OCI-LY7 (cell line): ENCODE data around the gene C7orf25. TPM values are rescaled to one million over a fixed set of nuclear protein-coding genes. Genes with fewer than 3 reads are reported as not detected.

ENCODE experiments used
- BruUV-seq: library from RNA; stranded (reverse); fragments of 400-500 nt; replicated peaks from 2 replicates; lab custom pipeline; 2021; lab: Mats Ljungman, UMichigan
- CTCF ChIA-PET: fragments of 300-600 bp; sonication (Branson Sonifier 250); formaldehyde crosslinking; loops from one replicate; lab custom pipeline; 2022; ENCODE audit warnings: antibody characterized with exemption; ENCODE audit not compliant: unreplicated experiment; lab: Charles Lee
- POLR2A ChIA-PET: fragments of 300-600 bp; sonication (Branson Sonifier 250); formaldehyde crosslinking; loops from one replicate; lab custom pipeline; 2022; ENCODE audit warnings: antibody characterized with exemption; lab: Charles Lee
- DNase-seq: peaks from one replicate; pipeline ENCODE4 v3.0.0-alpha.2; 2015; ENCODE audit warnings: low spot score
- H2AFZ ChIP-seq: fragments of 200-600 bp; sonication (generic), shearing (Covaris generic); 2 replicates; pipeline ENCODE4 v1.6.1; 2014; ENCODE audit warnings: mild to moderate bottlenecking, antibody characterized with exemption, low read length, moderate library complexity
- H3K27ac ChIP-seq: fragments of 200-600 bp; sonication (generic); 2 replicates; pipeline ENCODE4 v1.5.1; 2014; ENCODE audit warnings: mixed run types, low read depth, mild to moderate bottlenecking, moderate library complexity, low read length, inconsistent platforms; ENCODE audit not compliant: poor library complexity, severe bottlenecking
- H3K36me3 ChIP-seq: fragments of 200-600 bp; sonication (generic); 2 replicates; pipeline ENCODE4 v1.6.1; 2014; ENCODE audit warnings: mild to moderate bottlenecking, antibody characterized with exemption, low read length, moderate library complexity, mixed read lengths; ENCODE audit not compliant: insufficient read depth
- H3K4me1 ChIP-seq: fragments of 200-600 bp; sonication (generic); 2 replicates; pipeline ENCODE4 v1.5.1; 2014; ENCODE audit warnings: mild to moderate bottlenecking, low read length; ENCODE audit not compliant: insufficient read depth, poor library complexity, severe bottlenecking
- H3K4me2 ChIP-seq: fragments of 200-600 bp; sonication (generic); 2 replicates; pipeline ENCODE4 v1.6.1; 2014; ENCODE audit warnings: mild to moderate bottlenecking, low read length
- H3K4me3 ChIP-seq: fragments of 200-600 bp; sonication (generic); 2 replicates; pipeline ENCODE4 v1.5.1; 2014; ENCODE audit warnings: mild to moderate bottlenecking, low read depth, low read length; ENCODE audit not compliant: poor library complexity, severe bottlenecking
- H3K79me2 ChIP-seq: fragments of 200-600 bp; sonication (generic); 2 replicates; pipeline ENCODE4 v1.6.1; 2016; ENCODE audit warnings: low read depth, mild to moderate bottlenecking, low read length, moderate library complexity, mixed read lengths; ENCODE audit not compliant: insufficient read depth
- H3K9me2 ChIP-seq: fragments of 200-600 bp; sonication (generic); 2 replicates; pipeline ENCODE4 v1.6.1; 2016; ENCODE audit warnings: mild to moderate bottlenecking, low read length, mixed read lengths; ENCODE audit not compliant: insufficient read depth
- H3K9me3 ChIP-seq: fragments of 200-600 bp; sonication (generic); 2 replicates; pipeline ENCODE4 v1.6.1; 2014; ENCODE audit warnings: mild to moderate bottlenecking, mixed run types, low read length, mixed read lengths
- H4K20me1 ChIP-seq: fragments of 200-600 bp; sonication (generic); 2 replicates; pipeline ENCODE4 v1.6.1; 2014; ENCODE audit warnings: mild to moderate bottlenecking, antibody characterized with exemption, low read length, moderate library complexity, mixed read lengths; ENCODE audit not compliant: insufficient read depth
- EZH2phosphoT487 ChIP-seq: fragments of 200-600 bp; sonication (generic); IDR thresholded peaks from 2 replicates; pipeline ENCODE4 v1.6.1; 2018; ENCODE audit warnings: low read depth, borderline replicate concordance, mild to moderate bottlenecking, mixed run types, antibody characterized with exemption, low read length, moderate library complexity, mixed read lengths
- intact Hi-C: fragments of 100-400 bp; cut with micrococcal nuclease; formaldehyde crosslinking; loops from one replicate; pipeline ENCODE4 v1.10.0; 2022; ENCODE audit not compliant: unreplicated experiment
- total RNA-seq, 2 experiments: library from RNA; depleted of rRNA in 1 of 2; stranded (reverse); fragments of >200 nt in 1 of 2; shearing (Covaris generic) in 1 of 2; gene quantifications; 2 replicates each; pipeline ENCODE4 v1.2.3, GENCODE V29; 2014 to 2022
- TF ChIP-seq, protein P1 (sequence below): fragments of 200-600 bp; sonication (generic); conservative IDR thresholded peaks from 2 replicates; pipeline ENCODE4 v1.5.1; 2014; ENCODE audit warnings: mild to moderate bottlenecking, antibody characterized with exemption, low read length, moderate library complexity, mixed read lengths

C7orf25 gene
- total RNA-seq, 2 experiments from 2014 or later: 6.0 to 9.1 TPM

- H3K9me3 ChIP-seq: no peaks in the 10 kb centered on the region
- no peaks in the 10 kb centered on the region for H3K9me2 ChIP-seq
- no peak for TF ChIP-seq EZH2phosphoT487
- TF ChIP-seq, protein P1, sequence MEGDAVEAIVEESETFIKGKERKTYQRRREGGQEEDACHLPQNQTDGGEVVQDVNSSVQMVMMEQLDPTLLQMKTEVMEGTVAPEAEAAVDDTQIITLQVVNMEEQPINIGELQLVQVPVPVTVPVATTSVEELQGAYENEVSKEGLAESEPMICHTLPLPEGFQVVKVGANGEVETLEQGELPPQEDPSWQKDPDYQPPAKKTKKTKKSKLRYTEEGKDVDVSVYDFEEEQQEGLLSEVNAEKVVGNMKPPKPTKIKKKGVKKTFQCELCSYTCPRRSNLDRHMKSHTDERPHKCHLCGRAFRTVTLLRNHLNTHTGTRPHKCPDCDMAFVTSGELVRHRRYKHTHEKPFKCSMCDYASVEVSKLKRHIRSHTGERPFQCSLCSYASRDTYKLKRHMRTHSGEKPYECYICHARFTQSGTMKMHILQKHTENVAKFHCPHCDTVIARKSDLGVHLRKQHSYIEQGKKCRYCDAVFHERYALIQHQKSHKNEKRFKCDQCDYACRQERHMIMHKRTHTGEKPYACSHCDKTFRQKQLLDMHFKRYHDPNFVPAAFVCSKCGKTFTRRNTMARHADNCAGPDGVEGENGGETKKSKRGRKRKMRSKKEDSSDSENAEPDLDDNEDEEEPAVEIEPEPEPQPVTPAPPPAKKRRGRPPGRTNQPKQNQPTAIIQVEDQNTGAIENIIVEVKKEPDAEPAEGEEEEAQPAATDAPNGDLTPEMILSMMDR: no peak
- DNase-seq: no peak
- H3K27ac ChIP-seq: no peak overlapping the region
- H4K20me1 ChIP-seq: no peaks in the 10 kb centered on the region
- intact Hi-C loops: no loop called here
- POLR2A ChIA-PET: no interaction called here
- H3K4me2 ChIP-seq: no peak overlapping the region
- no peaks in the 10 kb centered on the region for H3K79me2 ChIP-seq
- no TSS peak for BruUV-seq
- H3K4me1 ChIP-seq: peaks cover 20% of the 10 kb centered on the region
- no peak overlapping the region for H3K4me3 ChIP-seq
- H2AFZ ChIP-seq: no peak overlapping the region
- CTCF ChIA-PET: no interaction called here
- no peaks in the 10 kb centered on the region for H3K36me3 ChIP-seq
Observed at GRCh38 chr7:42947521-42947920, 35.7 kb upstream of the C7orf25 start.

DNA sequence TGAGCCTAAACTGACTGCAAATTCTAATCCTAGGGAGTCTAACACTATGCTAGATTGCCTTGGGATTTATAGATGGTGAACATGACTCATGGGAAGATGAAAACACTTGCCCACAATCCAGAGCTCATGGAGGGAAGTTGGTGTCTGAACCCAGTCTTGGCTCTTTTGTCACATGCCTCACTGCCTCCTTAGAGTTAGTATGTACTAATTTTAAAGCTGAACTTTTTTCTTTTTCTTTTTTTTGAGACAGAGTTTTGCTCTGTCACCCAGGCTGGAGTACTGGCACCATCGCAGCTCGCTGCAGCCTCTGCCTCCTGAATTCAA is 34.7 kb upstream of the C7orf25 start:
- Histone ChIP-seq H3K79me2 (no peaks in the 10 kb centered on the region), H3K4me3 (no peak overlapping the region), H3K9me2 (no peaks in the 10 kb centered on the region), H4K20me1 (no peaks in the 10 kb centered on the region), H3K4me1 (peaks cover 23% of the 10 kb centered on the region), H3K4me2 (peak overlapping the region; percentile 58; the same call in 1 of the 2 replicates), H3K27ac (peak overlapping the region; percentile 28), H3K36me3 (no peaks in the 10 kb centered on the region), H2AFZ (peak overlapping the region; percentile 90; the same call in 1 of the 2 replicates), H3K9me3 (no peaks in the 10 kb centered on the region)
- TF ChIP-seq, protein P1: no peak
- no peak for TF ChIP-seq EZH2phosphoT487
- ChIA-PET POLR2A (interaction anchor here (1.5 kb wide), 1 partner anchor 15 kb away, joined by 6 read pairs; no protein-coding TSS in a partner anchor), CTCF (no interaction called here)
- no peak for DNase-seq
- no TSS peak for BruUV-seq
- intact Hi-C loops: no loop called here

GRCh38 chr7:42945821-42946626 is 34.2 kb upstream of the C7orf25 start:
- intact Hi-C loops: no loop called here
- H3K4me3 ChIP-seq: peak overlapping the region; percentile 24

More at GRCh38 chr7:42945821-42946626, 34.2 kb upstream of the C7orf25 start:
- TF ChIP-seq EZH2phosphoT487: no peak
- TF ChIP-seq, protein P1: no peak
- Histone ChIP-seq H3K27ac (peak overlapping the region; percentile 28), H4K20me1 (no peaks in the 10 kb centered on the region), H3K36me3 (peaks cover 1% of the 10 kb centered on the region; the same call in 1 of the 2 replicates), H3K9me2 (no peaks in the 10 kb centered on the region), H3K79me2 (no peaks in the 10 kb centered on the region), H2AFZ (peak overlapping the region; percentile 90), H3K9me3 (no peaks in the 10 kb centered on the region), H3K4me1 (peaks cover 29% of the 10 kb centered on the region), H3K4me2 (peak overlapping the region; percentile 58)
- ChIA-PET POLR2A (interaction anchor here (0.6 to 1.8 kb wide), 6 partner anchors 15 to 310 kb away, joined by 3 to 9 read pairs (median 4); no protein-coding TSS in a partner anchor), CTCF (no interaction called here)
- peak; percentile 33 for DNase-seq
- no TSS peak for BruUV-seq
